GM23248 (cell line): Measurements from ENCODE around the gene GALP. TPM values are rescaled to one million over a fixed set of nuclear protein-coding genes. Genes with fewer than 3 reads are reported as not detected.

Source experiments
- DNase-seq: peaks from one replicate; pipeline ENCODE4 v3.0.0-alpha.2; 2015
- H2AFZ ChIP-seq: fragments of 200-600 bp; sonication (generic); 2 replicates; pipeline ENCODE4 v1.6.1; 2016; ENCODE audit warnings: antibody characterized with exemption
- H3F3A ChIP-seq: fragments of 200-600 bp; sonication (generic); 2 replicates; pipeline ENCODE4 v1.6.1; 2016; ENCODE audit warnings: mild to moderate bottlenecking, antibody characterized with exemption, mixed run types; ENCODE audit not compliant: insufficient read depth
- H3K27ac ChIP-seq: fragments of 200-600 bp; sonication (generic); 2 replicates; pipeline ENCODE4 v1.5.1; 2016; ENCODE audit warnings: mild to moderate bottlenecking
- H3K27me3 ChIP-seq: fragments of 200-600 bp; sonication (generic); replicated peaks from 2 replicates; pipeline ENCODE4 v1.6.1; 2016; ENCODE audit warnings: mild to moderate bottlenecking; ENCODE audit not compliant: insufficient read depth
- H3K36me3 ChIP-seq: fragments of 200-600 bp; sonication (generic); 2 replicates; pipeline ENCODE4 v1.6.1; 2016; ENCODE audit warnings: low read depth, mild to moderate bottlenecking
- H3K4me1 ChIP-seq: fragments of 200-600 bp; sonication (generic); 2 replicates; pipeline ENCODE4 v1.6.1; 2016; ENCODE audit warnings: mild to moderate bottlenecking; ENCODE audit not compliant: insufficient read depth
- H3K4me2 ChIP-seq: fragments of 200-600 bp; sonication (generic); one replicate; pipeline ENCODE4 v1.6.1; 2016; ENCODE audit warnings: mild to moderate bottlenecking; ENCODE audit not compliant: unreplicated experiment
- H3K4me3 ChIP-seq: fragments of 200-600 bp; sonication (generic); 2 replicates; pipeline ENCODE4 v1.5.1; 2016; ENCODE audit warnings: mild to moderate bottlenecking
- H3K79me2 ChIP-seq: fragments of 200-600 bp; sonication (generic); 2 replicates; pipeline ENCODE4 v1.6.1; 2016; ENCODE audit warnings: mild to moderate bottlenecking; ENCODE audit not compliant: insufficient read depth
- H3K9ac ChIP-seq: fragments of 200-600 bp; sonication (generic); 2 replicates; pipeline ENCODE4 v1.6.1; 2016; ENCODE audit warnings: mild to moderate bottlenecking
- H3K9me2 ChIP-seq: fragments of 200-600 bp; sonication (generic); 2 replicates; pipeline ENCODE4 v1.6.1; 2016; ENCODE audit warnings: mixed run types, mild to moderate bottlenecking, moderate library complexity; ENCODE audit not compliant: insufficient read depth
- H3K9me3 ChIP-seq: fragments of 200-600 bp; sonication (generic); one replicate; pipeline ENCODE4 v1.6.1; 2017; ENCODE audit warnings: low read depth
- H4K20me1 ChIP-seq: fragments of 200-600 bp; sonication (generic); 2 replicates; pipeline ENCODE4 v1.6.0; 2016; ENCODE audit not compliant: insufficient read depth
- EZH2 ChIP-seq: fragments of 200-600 bp; sonication (generic); IDR thresholded peaks from 2 replicates; pipeline ENCODE4 v1.6.1; 2018; ENCODE audit warnings: antibody characterized with exemption, mild to moderate bottlenecking; ENCODE audit not compliant: insufficient read depth, poor library complexity, severe bottlenecking
- EZH2phosphoT487 ChIP-seq: fragments of 200-600 bp; sonication (generic); IDR thresholded peaks from 2 replicates; pipeline ENCODE4 v1.6.1; 2018; ENCODE audit warnings: antibody characterized with exemption, moderate library complexity, mild to moderate bottlenecking, low read depth; ENCODE audit not compliant: insufficient read depth
- WGBS, 2 experiments: methylation state at CpG; one replicate each; pipeline ENCODE4 v1.1.6; 2015 to 2017; ENCODE audit warnings: low lambda C conversion rate in 2 of 2, low coverage in 1 of 2; ENCODE audit errors: missing lambda C conversion rate in 2 of 2; 5-methylcytosine and 5-hydroxymethylcytosine counted together
- in situ Hi-C: fragments of 300-500 bp; cut with MboI; formaldehyde crosslinking; loops from 2 replicates; pipeline ENCODE4 v1.15.0; 2020
- polyA plus RNA-seq: library from polyadenylated mRNA; unstranded; fragments of >200 nt; fragmentation: Nextera tagmentation; extraction: Ambion mirVana; gene quantifications from 2 replicates; pipeline ENCODE4 v1.2.1, GENCODE V29; 2016
- total RNA-seq: library from RNA; depleted of rRNA; stranded (reverse); fragments of >200 nt; shearing (Covaris generic); gene quantifications from 2 replicates; pipeline ENCODE4 v1.2.3, GENCODE V29; 2014

GALP gene
- total and polyA plus RNA-seq, 2 experiments from 2014 or later, result not detected

DNA sequence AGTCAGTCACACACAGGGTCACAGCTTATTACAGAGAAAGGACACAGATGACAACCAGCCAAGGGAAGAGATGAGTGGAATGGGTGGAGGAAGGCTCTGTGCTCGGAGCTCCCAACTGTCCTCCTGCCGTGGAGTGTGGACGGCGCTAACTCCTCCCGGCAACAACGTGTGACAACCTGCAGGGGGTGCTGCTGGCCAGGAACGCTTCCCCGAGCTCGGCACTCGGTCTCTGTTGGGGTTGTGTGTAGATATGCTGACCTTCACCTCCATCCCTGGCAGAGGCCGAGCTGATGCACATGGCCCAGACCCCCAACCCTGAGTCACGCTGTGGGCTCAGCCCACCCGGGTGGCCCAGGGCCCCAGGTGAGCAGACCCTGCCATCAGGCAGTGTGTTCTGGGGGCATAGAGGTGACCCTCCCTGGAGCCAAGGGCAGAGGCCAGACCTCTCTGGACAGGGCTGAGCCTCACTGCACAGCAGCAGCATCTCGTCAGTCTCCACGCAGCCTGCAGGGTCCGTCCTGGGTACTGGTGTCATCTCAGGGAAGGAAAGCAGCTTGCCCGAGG is 20.6 kb upstream of the GALP start:
- Histone ChIP-seq H4K20me1 (no peaks in the 10 kb centered on the region), H3K9me2 (no peaks in the 10 kb centered on the region), H3K27ac (no peak overlapping the region), H3K9ac (no peak overlapping the region), H3K9me3 (no peaks in the 10 kb centered on the region), H3K79me2 (peaks cover 19% of the 10 kb centered on the region), H3K4me2 (no peak overlapping the region), H3K4me1 (no peaks in the 10 kb centered on the region), H3K27me3 (no peaks in the 10 kb centered on the region), H3K4me3 (no peak overlapping the region), H2AFZ (no peak overlapping the region), H3K36me3 (0 out of 2 replicates have a peak, but pooled peaks cover 4% of the 10 kb centered on the region), H3F3A (no peaks in the 10 kb centered on the region)
- TF ChIP-seq EZH2phosphoT487, result no peak
- TF ChIP-seq EZH2, result no peak
- in situ Hi-C loops, result no loop called here
- WGBS, 2 experiments, result 58 to 63% methylated on average over 17 of the region's 17 CpGs
- peak; percentile 37 for DNase-seq

DNA sequence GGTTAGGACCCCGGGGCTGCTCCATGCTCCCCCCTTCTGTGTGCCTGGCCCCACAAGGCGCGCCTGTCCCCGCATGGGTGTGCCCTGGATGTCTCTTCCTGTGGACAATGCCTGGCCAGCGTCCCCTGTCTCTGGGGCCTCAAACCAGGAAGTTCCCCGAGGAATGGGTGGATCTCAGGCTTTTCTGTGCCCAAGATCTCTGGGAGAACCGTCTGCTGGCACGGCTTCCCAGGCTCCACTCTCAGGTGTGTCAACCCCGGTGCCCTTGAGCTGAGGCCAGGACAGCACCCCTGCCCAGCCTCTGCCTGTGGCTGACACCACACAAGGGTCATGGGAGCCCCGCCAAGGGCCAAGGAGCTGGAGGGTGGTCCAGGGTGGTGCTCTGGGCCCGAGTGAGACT is 19.0 kb upstream of the GALP start:
- Histone ChIP-seq H3K9ac (no peak overlapping the region), H3K27ac (no peak overlapping the region), H3K9me2 (no peaks in the 10 kb centered on the region), H3K4me2 (no peak overlapping the region), H3K4me3 (no peak overlapping the region), H3K9me3 (no peaks in the 10 kb centered on the region), H3F3A (no peaks in the 10 kb centered on the region), H3K4me1 (no peaks in the 10 kb centered on the region), H2AFZ (no peak overlapping the region), H3K27me3 (no peaks in the 10 kb centered on the region), H4K20me1 (no peaks in the 10 kb centered on the region), H3K79me2 (peaks cover 12% of the 10 kb centered on the region), H3K36me3 (0 out of 2 replicates have a peak, but pooled peaks cover 4% of the 10 kb centered on the region)
- TF ChIP-seq EZH2 (no peak), EZH2phosphoT487 (no peak)
- no peak for DNase-seq
- 97 to 100% methylated on average over 6 to 9 of the region's 11 CpGs for WGBS, 2 experiments
- in situ Hi-C loops, result no loop called here

DNA sequence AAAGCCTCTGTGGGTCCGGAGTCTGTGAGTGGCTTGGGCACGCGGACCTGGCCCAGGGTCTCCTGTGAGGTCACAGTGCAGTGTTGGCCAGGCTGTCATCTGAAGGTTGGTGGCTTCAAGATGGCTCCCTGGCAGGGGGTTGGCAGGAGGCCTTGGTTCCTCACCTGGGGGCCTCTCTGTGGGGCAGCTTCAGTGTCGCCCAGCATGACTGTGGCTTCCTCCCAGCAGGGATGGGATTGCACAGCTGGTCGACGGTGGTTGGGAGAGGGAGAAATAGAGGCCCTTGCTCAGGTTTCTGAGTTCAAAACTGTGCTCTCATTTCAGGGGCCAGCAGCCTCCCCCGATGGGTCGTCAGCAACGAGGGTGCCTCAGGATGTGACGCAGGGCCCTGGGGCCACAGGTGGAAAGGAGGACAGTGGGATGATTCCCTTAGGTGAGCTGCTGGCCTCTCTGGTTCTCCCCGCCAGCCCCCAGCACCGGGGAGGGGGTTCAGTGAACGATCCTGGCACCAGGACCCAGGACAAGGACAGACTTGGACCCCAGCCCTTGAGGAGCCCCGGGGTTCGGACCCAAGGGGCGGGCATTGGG is 17.5 kb upstream of the GALP start:
- Histone ChIP-seq H3K9me3 (no peaks in the 10 kb centered on the region), H4K20me1 (no peaks in the 10 kb centered on the region), H3K36me3 (0 out of 2 replicates have a peak, but pooled peaks cover 4% of the 10 kb centered on the region), H3K27ac (no peak overlapping the region), H3K4me2 (no peak overlapping the region), H3K9ac (no peak overlapping the region), H3F3A (no peaks in the 10 kb centered on the region), H3K27me3 (no peaks in the 10 kb centered on the region), H3K4me1 (no peaks in the 10 kb centered on the region), H2AFZ (no peak overlapping the region), H3K9me2 (no peaks in the 10 kb centered on the region), H3K79me2 (no peaks in the 10 kb centered on the region), H3K4me3 (no peak overlapping the region)
- TF ChIP-seq EZH2 (no peak), EZH2phosphoT487 (no peak)
- WGBS, 2 experiments, result 91 to 97% methylated on average over 12 to 16 of the region's 16 CpGs
- DNase-seq, result no peak
- in situ Hi-C loops, result no loop called here

DNA sequence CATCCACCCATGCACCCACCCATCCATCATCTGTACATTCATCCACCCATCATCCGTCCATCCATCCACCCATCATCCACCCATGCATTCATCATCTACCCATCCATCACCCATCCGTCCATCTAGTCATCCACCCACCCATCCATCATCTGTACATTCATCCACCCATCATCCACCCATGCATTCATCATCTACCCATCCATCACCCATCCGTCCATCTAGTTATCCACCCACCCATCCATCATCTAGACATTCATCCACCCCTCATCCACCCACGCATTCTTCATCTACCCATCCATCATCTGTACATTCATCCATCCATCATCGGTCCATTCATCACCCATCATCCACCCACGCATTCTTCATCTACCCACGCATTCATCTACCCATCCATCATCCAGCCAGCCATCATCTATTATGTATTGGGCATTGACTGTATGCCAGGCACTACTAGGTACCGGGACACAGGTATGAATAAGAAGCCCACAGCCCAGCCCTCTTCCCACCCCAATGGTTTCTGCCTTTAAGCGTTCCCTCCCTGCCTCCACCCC is 16.7 kb upstream of the GALP start:
- no peak overlapping the region for H3K4me2 ChIP-seq
- no peaks in the 10 kb centered on the region for H3K9me2 ChIP-seq
- in situ Hi-C loops, result no loop called here
- 0 out of 2 replicates have a peak, but pooled peaks cover 4% of the 10 kb centered on the region for H3K36me3 ChIP-seq
- no peaks in the 10 kb centered on the region for H3K79me2 ChIP-seq
- H3K4me1 ChIP-seq, result no peaks in the 10 kb centered on the region
- no peak overlapping the region for H3K9ac ChIP-seq
- no peaks in the 10 kb centered on the region for H3K9me3 ChIP-seq
- 87 to 91% methylated on average over 8 to 9 of the region's 9 CpGs for WGBS, 2 experiments
- H3F3A ChIP-seq, result no peaks in the 10 kb centered on the region
- no peak overlapping the region for H3K27ac ChIP-seq
- no peak overlapping the region for H2AFZ ChIP-seq
- DNase-seq, result no peak
- H3K4me3 ChIP-seq, result no peak overlapping the region
- H4K20me1 ChIP-seq, result no peaks in the 10 kb centered on the region
- TF ChIP-seq EZH2phosphoT487, result no peak
- no peaks in the 10 kb centered on the region for H3K27me3 ChIP-seq
